ENCODE results near the gene IL17D.

DNA sequence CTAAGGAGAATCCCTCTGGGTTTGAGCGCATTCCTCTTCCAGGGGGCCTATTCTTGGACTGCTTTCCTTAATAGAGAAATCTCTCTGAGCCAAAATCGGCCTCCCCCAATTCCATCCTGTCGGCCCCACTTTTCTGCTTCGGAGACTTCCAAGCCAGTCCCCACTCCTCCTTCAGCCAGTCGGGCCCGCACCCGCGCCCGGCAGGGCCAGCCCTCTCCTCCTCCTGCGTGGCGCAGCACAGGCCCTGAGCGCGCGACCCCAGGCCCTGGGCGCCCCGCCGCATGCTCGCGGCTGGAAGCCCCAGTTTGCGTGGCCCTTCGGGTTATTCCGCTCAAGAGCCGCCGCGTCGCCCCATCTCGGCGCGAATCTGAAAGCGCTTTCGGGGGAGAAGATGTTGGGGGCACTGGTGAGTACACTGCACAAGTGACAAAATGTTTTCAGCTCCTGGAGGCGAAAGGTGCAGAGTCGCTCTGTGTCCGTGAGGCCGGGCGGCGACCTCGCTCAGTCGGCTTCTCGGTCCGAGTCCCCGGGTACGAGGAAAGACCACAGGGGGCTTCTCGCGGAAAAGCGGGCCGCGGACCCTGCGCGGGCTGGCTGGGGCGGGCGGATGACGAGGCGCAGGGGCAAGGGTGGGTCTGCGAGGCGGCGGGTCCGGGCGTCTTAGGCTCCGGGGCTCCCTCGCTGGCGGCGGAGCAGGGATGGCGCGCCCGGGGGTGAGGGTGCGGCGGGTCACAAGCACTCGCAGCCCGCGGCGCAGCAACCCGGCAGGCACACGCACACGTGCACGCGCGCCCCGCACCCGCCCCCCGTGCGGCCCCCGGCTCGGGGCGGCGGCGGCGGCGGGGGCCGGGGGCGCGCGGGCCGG is at the start of gene IL17D:
- TF ChIP-seq, protein P1, sequence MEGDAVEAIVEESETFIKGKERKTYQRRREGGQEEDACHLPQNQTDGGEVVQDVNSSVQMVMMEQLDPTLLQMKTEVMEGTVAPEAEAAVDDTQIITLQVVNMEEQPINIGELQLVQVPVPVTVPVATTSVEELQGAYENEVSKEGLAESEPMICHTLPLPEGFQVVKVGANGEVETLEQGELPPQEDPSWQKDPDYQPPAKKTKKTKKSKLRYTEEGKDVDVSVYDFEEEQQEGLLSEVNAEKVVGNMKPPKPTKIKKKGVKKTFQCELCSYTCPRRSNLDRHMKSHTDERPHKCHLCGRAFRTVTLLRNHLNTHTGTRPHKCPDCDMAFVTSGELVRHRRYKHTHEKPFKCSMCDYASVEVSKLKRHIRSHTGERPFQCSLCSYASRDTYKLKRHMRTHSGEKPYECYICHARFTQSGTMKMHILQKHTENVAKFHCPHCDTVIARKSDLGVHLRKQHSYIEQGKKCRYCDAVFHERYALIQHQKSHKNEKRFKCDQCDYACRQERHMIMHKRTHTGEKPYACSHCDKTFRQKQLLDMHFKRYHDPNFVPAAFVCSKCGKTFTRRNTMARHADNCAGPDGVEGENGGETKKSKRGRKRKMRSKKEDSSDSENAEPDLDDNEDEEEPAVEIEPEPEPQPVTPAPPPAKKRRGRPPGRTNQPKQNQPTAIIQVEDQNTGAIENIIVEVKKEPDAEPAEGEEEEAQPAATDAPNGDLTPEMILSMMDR (IDR thresholded peaks at IDR 0.05; ENCODE audit: extremely low read depth in 1 of 2, insufficient read depth in 1 of 2, low read depth in 1 of 2, low read length in 2 of 2): no peak
- TF ChIP-seq POLR2AphosphoS5 (IDR thresholded peaks at IDR 0.05; ENCODE audit: insufficient read depth, low read depth, low read length) (no peak), POLR2A (IDR thresholded peaks at IDR 0.05; ENCODE audit: low read depth, low read length) (no peak), EZH2 (IDR thresholded peaks at IDR 0.05; ENCODE audit: borderline replicate concordance, low read depth, low read length, severe bottlenecking) (no peak)
- TF ChIP-seq, protein P2, sequence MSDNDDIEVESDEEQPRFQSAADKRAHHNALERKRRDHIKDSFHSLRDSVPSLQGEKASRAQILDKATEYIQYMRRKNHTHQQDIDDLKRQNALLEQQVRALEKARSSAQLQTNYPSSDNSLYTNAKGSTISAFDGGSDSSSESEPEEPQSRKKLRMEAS (IDR thresholded peaks at IDR 0.05; ENCODE audit: insufficient read depth, insufficient read length): no peak
